Neural progenitor cell (in vitro differentiated cells): Measurements from ENCODE around the gene LMF1. TPM values are rescaled to one million over a fixed set of nuclear protein-coding genes. Genes with fewer than 3 reads are reported as not detected.

Experiments used
- DNase-seq: peaks from one replicate; pipeline ENCODE4 v3.0.0-alpha.2; 2016; ENCODE audit warnings: low spot score
- H2AFZ ChIP-seq: fragments of 200-600 bp; sonication (generic); replicated peaks from 2 replicates; pipeline ENCODE4 v1.6.1; 2016; ENCODE audit warnings: antibody characterized with exemption
- H3F3A ChIP-seq: fragments of 200-600 bp; sonication (generic); 2 replicates; pipeline ENCODE4 v1.6.1; 2016; ENCODE audit warnings: antibody characterized with exemption, low read depth
- H3K27ac ChIP-seq: fragments of 200-600 bp; sonication (generic); 2 replicates; pipeline ENCODE4 v1.5.1; 2016; ENCODE audit warnings: mild to moderate bottlenecking
- H3K27me3 ChIP-seq: fragments of 200-600 bp; sonication (generic); 2 replicates; pipeline ENCODE4 v1.6.1; 2016; ENCODE audit warnings: mild to moderate bottlenecking, moderate library complexity
- H3K36me3 ChIP-seq: fragments of 200-600 bp; sonication (generic); 2 replicates; pipeline ENCODE4 v1.5.1; 2016
- H3K4me1 ChIP-seq: fragments of 200-600 bp; sonication (generic); 2 replicates; pipeline ENCODE4 v1.6.1; 2016; ENCODE audit warnings: mixed run types
- H3K4me2 ChIP-seq: fragments of 200-600 bp; sonication (generic); 2 replicates; pipeline ENCODE4 v1.6.1; 2016
- H3K4me3 ChIP-seq: fragments of 200-600 bp; sonication (generic); 2 replicates; pipeline ENCODE4 v1.5.1; 2016
- H3K79me2 ChIP-seq: fragments of 200-600 bp; sonication (generic); 2 replicates; pipeline ENCODE4 v1.6.1; 2016; ENCODE audit warnings: low read depth
- H3K9ac ChIP-seq: fragments of 200-600 bp; sonication (generic); 2 replicates; pipeline ENCODE4 v1.6.1; 2016
- H3K9me3 ChIP-seq: fragments of 200-600 bp; sonication (generic); 2 replicates; pipeline ENCODE4 v1.5.1; 2016; ENCODE audit warnings: low read depth
- H4K20me1 ChIP-seq: fragments of 200-600 bp; sonication (generic); 2 replicates; pipeline ENCODE4 v1.6.1; 2016; ENCODE audit warnings: low read depth
- H3K27ac Mint-ChIP-seq: 3 replicates; pipeline ENCODE4 v1.8.0; 2021; ENCODE audit warnings: mixed read lengths
- H3K27me3 Mint-ChIP-seq: 2 replicates; pipeline ENCODE4 v1.8.0; 2022; ENCODE audit warnings: low read depth, mild to moderate bottlenecking, inconsistent platforms, moderate library complexity, mixed read lengths; ENCODE audit not compliant: insufficient read depth
- H3K36me3 Mint-ChIP-seq: 3 replicates; pipeline ENCODE4 v1.8.0; 2021; ENCODE audit warnings: mixed read lengths
- H3K4me1 Mint-ChIP-seq: 3 replicates; pipeline ENCODE4 v1.8.0; 2021; ENCODE audit warnings: mixed read lengths
- H3K4me3 Mint-ChIP-seq: 3 replicates; pipeline ENCODE4 v1.8.0; 2021; ENCODE audit warnings: mild to moderate bottlenecking, moderate library complexity, mixed read lengths
- H3K9me3 Mint-ChIP-seq: 3 replicates; pipeline ENCODE4 v1.8.0; 2020; ENCODE audit warnings: mixed read lengths
- EZH2 ChIP-seq: fragments of 200-600 bp; sonication (generic); IDR thresholded peaks from 2 replicates; pipeline ENCODE4 v1.6.1; 2017; ENCODE audit warnings: antibody characterized with exemption, mild to moderate bottlenecking, moderate library complexity
- EZH2phosphoT487 ChIP-seq: fragments of 200-600 bp; sonication (generic); IDR thresholded peaks from 2 replicates; pipeline ENCODE4 v1.6.1; 2017; ENCODE audit warnings: antibody characterized with exemption
- total RNA-seq: library from RNA; depleted of rRNA; stranded (reverse); fragments of >200 nt; gene quantifications from 2 replicates; pipeline ENCODE4 v1.2.3, GENCODE V29; 2015; ENCODE audit warnings: low replicate concordance
- TF ChIP-seq, protein P1 (sequence below): fragments of 200-600 bp; sonication (generic); IDR thresholded peaks from 2 replicates; pipeline ENCODE4 v1.5.1; 2017; ENCODE audit warnings: antibody characterized with exemption, mild to moderate bottlenecking

Gene LMF1
- total RNA-seq, 1 donor from 2014 or later: 3.4 TPM

DNA sequence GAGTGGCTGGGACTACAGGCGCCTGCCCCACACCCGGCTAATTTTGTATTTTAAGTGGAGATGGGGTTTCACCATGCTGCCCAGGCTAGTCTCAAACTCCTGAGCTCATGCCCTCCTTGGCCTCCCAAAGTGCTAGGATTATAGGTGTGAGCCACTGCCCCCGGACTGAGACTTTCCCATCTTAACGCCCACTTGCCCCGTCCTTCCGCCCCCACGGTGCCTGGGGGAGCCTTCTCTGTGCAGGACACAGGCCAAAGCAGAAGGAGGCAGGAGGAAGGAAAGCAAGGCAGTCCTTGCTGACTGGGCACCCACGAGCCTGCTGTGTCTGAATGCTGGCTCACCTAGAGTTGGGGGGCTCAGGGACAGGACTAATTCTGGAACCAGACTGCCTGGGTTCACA, 152.7 kb downstream of the LMF1 start:
- Mint-ChIP-seq H3K4me3 (no peak overlapping the region), H3K27ac (no peak overlapping the region), H3K27me3 (peaks cover 10% of the 10 kb centered on the region), H3K9me3 (peaks cover 3% of the 10 kb centered on the region), H3K36me3 (no peaks in the 10 kb centered on the region), H3K4me1 (peaks cover 13% of the 10 kb centered on the region)
- Histone ChIP-seq H3K27me3 (peaks cover 28% of the 10 kb centered on the region), H3K79me2 (no peaks in the 10 kb centered on the region), H3K4me1 (peaks cover 10% of the 10 kb centered on the region), H3K36me3 (no peaks in the 10 kb centered on the region), H3K9me3 (no peaks in the 10 kb centered on the region), H3F3A (peaks cover 15% of the 10 kb centered on the region), H3K4me3 (no peak overlapping the region), H3K4me2 (no peak overlapping the region), H3K27ac (no peak overlapping the region), H4K20me1 (no peaks in the 10 kb centered on the region), H2AFZ (no peak overlapping the region), H3K9ac (no peak overlapping the region)
- TF ChIP-seq EZH2 (no peak), EZH2phosphoT487 (no peak)
- TF ChIP-seq, protein P1, sequence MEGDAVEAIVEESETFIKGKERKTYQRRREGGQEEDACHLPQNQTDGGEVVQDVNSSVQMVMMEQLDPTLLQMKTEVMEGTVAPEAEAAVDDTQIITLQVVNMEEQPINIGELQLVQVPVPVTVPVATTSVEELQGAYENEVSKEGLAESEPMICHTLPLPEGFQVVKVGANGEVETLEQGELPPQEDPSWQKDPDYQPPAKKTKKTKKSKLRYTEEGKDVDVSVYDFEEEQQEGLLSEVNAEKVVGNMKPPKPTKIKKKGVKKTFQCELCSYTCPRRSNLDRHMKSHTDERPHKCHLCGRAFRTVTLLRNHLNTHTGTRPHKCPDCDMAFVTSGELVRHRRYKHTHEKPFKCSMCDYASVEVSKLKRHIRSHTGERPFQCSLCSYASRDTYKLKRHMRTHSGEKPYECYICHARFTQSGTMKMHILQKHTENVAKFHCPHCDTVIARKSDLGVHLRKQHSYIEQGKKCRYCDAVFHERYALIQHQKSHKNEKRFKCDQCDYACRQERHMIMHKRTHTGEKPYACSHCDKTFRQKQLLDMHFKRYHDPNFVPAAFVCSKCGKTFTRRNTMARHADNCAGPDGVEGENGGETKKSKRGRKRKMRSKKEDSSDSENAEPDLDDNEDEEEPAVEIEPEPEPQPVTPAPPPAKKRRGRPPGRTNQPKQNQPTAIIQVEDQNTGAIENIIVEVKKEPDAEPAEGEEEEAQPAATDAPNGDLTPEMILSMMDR: no peak
- no peak for DNase-seq

DNA sequence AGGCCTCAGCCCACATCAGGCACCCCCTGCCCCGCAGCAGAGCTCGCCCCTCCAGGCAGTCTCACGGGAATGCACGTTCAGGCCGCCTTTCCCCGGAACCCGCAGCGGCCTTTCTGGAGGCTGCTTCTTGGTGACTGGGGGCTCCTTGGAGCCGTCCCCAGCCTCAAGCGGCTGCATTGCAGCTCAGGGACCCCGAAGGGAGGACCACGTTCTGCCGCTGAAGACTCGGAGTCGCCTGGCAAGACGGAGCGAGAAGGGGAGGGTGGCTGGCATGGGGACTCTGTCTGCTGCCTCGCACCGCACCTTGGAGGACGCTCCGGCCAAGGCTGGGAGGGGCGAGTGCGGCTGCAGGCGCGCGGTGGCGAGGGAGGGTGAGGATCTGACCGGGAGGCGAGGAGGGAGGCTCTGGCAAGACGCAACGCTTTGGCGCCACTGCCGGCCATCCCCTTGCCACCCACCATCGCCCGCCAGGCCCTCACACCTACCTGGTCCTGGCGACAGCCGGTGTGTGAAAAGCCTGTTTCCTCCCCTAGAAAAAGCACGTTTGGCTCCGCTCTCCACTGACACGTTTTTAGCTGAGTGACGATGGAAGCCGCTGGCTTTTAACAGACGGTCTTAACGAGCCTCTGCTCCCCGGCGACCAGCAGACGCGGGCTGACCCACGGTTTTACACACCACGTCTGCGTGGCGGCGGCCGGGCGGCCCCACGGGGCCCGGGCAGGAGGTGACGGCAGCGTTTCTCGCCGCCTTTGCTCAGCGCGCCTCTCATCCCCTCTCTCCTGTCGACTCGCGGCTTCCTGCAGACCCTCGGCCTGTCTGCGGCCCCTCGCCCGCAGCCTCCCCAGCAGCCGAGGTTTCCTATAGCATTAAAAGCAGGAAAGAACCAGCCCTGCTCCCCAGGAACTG, 153.5 kb downstream of the LMF1 start:
- no peak overlapping the region for H3K4me2 ChIP-seq
- H3K36me3 Mint-ChIP-seq: no peaks in the 10 kb centered on the region
- no peaks in the 10 kb centered on the region for H3K79me2 ChIP-seq
- peaks cover 37% of the 10 kb centered on the region for H3K27me3 ChIP-seq
- H3K4me1 Mint-ChIP-seq: peaks cover 13% of the 10 kb centered on the region
- no peaks in the 10 kb centered on the region for H3K36me3 ChIP-seq
- no peak overlapping the region for H2AFZ ChIP-seq
- H3K27ac ChIP-seq: no peak overlapping the region
- peaks cover 3% of the 10 kb centered on the region for H3K9me3 Mint-ChIP-seq
- peaks cover 10% of the 10 kb centered on the region for H3K4me1 ChIP-seq
- H3K9me3 ChIP-seq: no peaks in the 10 kb centered on the region
- no peak overlapping the region for H3K4me3 Mint-ChIP-seq
- H3K27me3 Mint-ChIP-seq: peaks cover 13% of the 10 kb centered on the region
- no peak for DNase-seq
- TF ChIP-seq EZH2: no peak
- TF ChIP-seq, protein P1: no peak
- no peak for TF ChIP-seq EZH2phosphoT487
- no peak overlapping the region for H3K9ac ChIP-seq
- H4K20me1 ChIP-seq: no peaks in the 10 kb centered on the region
- no peak overlapping the region for H3K4me3 ChIP-seq
- no peak overlapping the region for H3K27ac Mint-ChIP-seq
- peaks cover 21% of the 10 kb centered on the region for H3F3A ChIP-seq

DNA sequence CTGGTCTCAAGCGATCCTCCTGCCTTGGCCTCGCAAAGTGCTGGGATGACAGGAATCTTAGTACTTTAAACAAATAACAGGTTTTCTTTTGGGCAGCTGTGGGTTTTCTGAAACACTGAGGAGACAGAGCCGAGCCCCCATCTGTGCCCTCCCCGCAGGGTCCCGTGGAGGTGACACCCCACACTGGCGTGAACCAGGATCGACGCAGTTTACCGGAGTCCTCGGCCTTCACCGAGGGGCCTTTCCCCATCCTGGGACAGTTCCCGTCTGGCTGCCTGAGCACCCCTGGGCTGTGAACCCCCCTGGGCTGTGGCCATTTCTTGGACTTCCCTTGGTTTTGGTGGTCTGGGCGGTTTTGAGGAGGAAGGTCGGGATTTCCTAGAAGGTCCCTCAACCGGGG, 154.9 kb downstream of the LMF1 start:
- Mint-ChIP-seq H3K36me3 (no peaks in the 10 kb centered on the region), H3K4me3 (peak overlapping the region; percentile 33), H3K4me1 (peaks cover 6% of the 10 kb centered on the region), H3K27me3 (peaks cover 14% of the 10 kb centered on the region), H3K27ac (no peak overlapping the region), H3K9me3 (no peaks in the 10 kb centered on the region)
- no peak for TF ChIP-seq EZH2
- TF ChIP-seq, protein P1: no peak
- no peak for TF ChIP-seq EZH2phosphoT487
- Histone ChIP-seq H3K36me3 (no peaks in the 10 kb centered on the region), H3K4me1 (peaks cover 10% of the 10 kb centered on the region), H3K9me3 (no peaks in the 10 kb centered on the region), H4K20me1 (no peaks in the 10 kb centered on the region), H2AFZ (no peak overlapping the region), H3K27ac (no peak overlapping the region), H3F3A (peaks cover 18% of the 10 kb centered on the region), H3K79me2 (no peaks in the 10 kb centered on the region), H3K27me3 (peaks cover 40% of the 10 kb centered on the region), H3K4me3 (no peak overlapping the region), H3K4me2 (no peak overlapping the region), H3K9ac (no peak overlapping the region)
- DNase-seq: no peak
